HepG2 (cell line): ENCODE measurements around the gene GPR62. TPM values are rescaled to one million over a fixed set of nuclear protein-coding genes. Genes with fewer than 3 reads are reported as not detected.
A peak's percentile ranks its signal among the peaks of the same experiment; 100 is the strongest.

Experiments used
- DR1 ChIP-seq: sonication (generic); formaldehyde crosslinking; IDR thresholded peaks from 2 replicates; pipeline ENCODE4 v1.8.0; 2021; ENCODE audit warnings: mild to moderate bottlenecking, missing genetic modification reagents, inconsistent platforms
- ELF3 ChIP-seq: IDR thresholded peaks from 2 replicates; pipeline ENCODE4 v1.6.1; 2016; ENCODE audit warnings: missing genetic modification reagents, missing compliant biosample characterization
- GABPA ChIP-seq, 2 experiments: IDR thresholded peaks; 2 replicates each; pipeline ENCODE4 v1.6.1; 2011 to 2016; ENCODE audit warnings: low read depth in 2 of 2, low read length in 1 of 2, missing biosample characterization in 1 of 2, missing genetic modification characterization in 1 of 2
- HDAC2 ChIP-seq: sonication (generic); formaldehyde crosslinking; IDR thresholded peaks from 2 replicates; pipeline ENCODE4 v1.4.0; 2020; ENCODE audit warnings: missing genetic modification reagents
- KLF11 ChIP-seq: IDR thresholded peaks from 2 replicates; pipeline ENCODE4 v1.6.1; 2016; ENCODE audit warnings: missing compliant biosample characterization
- KLF6 ChIP-seq: IDR thresholded peaks from 2 replicates; pipeline ENCODE4 v1.8.0; 2016; ENCODE audit warnings: missing biosample characterization, missing genetic modification reagents
- NR1H2 ChIP-seq: sonication (generic); formaldehyde crosslinking; IDR thresholded peaks from 2 replicates; pipeline ENCODE4 v1.8.1; 2022; ENCODE audit warnings: low read depth, missing genetic modification reagents, borderline replicate concordance
- PRDM10 ChIP-seq: sonication (generic); formaldehyde crosslinking; IDR thresholded peaks from 2 replicates; pipeline ENCODE4 v1.4.0; 2020; ENCODE audit warnings: low read depth, missing genetic modification reagents
- SIX1 ChIP-seq: sonication (generic); formaldehyde crosslinking; IDR thresholded peaks from 2 replicates; pipeline ENCODE4 v1.4.0; 2020; ENCODE audit warnings: missing genetic modification reagents, borderline replicate concordance
- SMAD3 ChIP-seq: sonication (generic); formaldehyde crosslinking; IDR thresholded peaks from 2 replicates; pipeline ENCODE4 v1.4.0; 2020; ENCODE audit warnings: missing genetic modification reagents
- SOX5 ChIP-seq: IDR thresholded peaks from 2 replicates; pipeline ENCODE4 v1.6.1; 2016; ENCODE audit warnings: borderline replicate concordance
- STAG1 ChIP-seq: sonication (generic); formaldehyde crosslinking; IDR thresholded peaks from 2 replicates; pipeline ENCODE4 v1.4.0; 2020; ENCODE audit warnings: missing genetic modification reagents
- TEAD3 ChIP-seq: optimal IDR thresholded peaks from 2 replicates; pipeline ENCODE3; 2016; ENCODE audit warnings: borderline replicate concordance
- THAP11 ChIP-seq: IDR thresholded peaks from 2 replicates; pipeline ENCODE4 v1.6.1; 2016; ENCODE audit warnings: missing biosample characterization, missing genetic modification reagents
- TRAFD1 ChIP-seq: sonication (generic); formaldehyde crosslinking; IDR thresholded peaks from 2 replicates; pipeline ENCODE4 v1.5.1; 2020; ENCODE audit warnings: missing genetic modification reagents, mild to moderate bottlenecking, borderline replicate concordance
- U2AF1 ChIP-seq: fragments of 200-400 bp; formaldehyde crosslinking; optimal IDR thresholded peaks from 2 replicates; pipeline ENCODE3; 2017; ENCODE audit warnings: mild to moderate bottlenecking, low read depth, low read length
- ZFY ChIP-seq: sonication (generic); formaldehyde crosslinking; IDR thresholded peaks from 2 replicates; pipeline ENCODE4 v1.4.0; 2020; ENCODE audit warnings: missing genetic modification reagents
- ZIK1 ChIP-seq: sonication (generic); formaldehyde crosslinking; IDR thresholded peaks from 2 replicates; pipeline ENCODE4 v1.5.0; 2020; ENCODE audit warnings: mild to moderate bottlenecking, low read depth, missing genetic modification reagents, borderline replicate concordance
- ZNF333 ChIP-seq: sonication (generic); formaldehyde crosslinking; IDR thresholded peaks from 2 replicates; pipeline ENCODE4 v1.4.0; 2020; ENCODE audit warnings: mild to moderate bottlenecking, missing genetic modification reagents, borderline replicate concordance
- ZNF451 ChIP-seq: sonication (generic); formaldehyde crosslinking; IDR thresholded peaks from 2 replicates; pipeline ENCODE4 v1.5.0; 2020; ENCODE audit warnings: mild to moderate bottlenecking, missing genetic modification reagents
- ZNF614 ChIP-seq: IDR thresholded peaks from 2 replicates; pipeline ENCODE4 v1.6.1; 2018; ENCODE audit warnings: missing biosample characterization, missing genetic modification reagents, inconsistent platforms, borderline replicate concordance
- polyA plus RNA-seq, 8 experiments: library from polyadenylated mRNA; depleted of rRNA in 3 of 8; stranded (reverse) in 7 of 8; unstranded in 1 of 8; fragments of >200 nt; fragmentation: Illumina TruSeq in 4 of 8; extraction: Trizol in 4 of 8; gene quantifications; 2 replicates each; pipeline versions ENCODE4 v1.2.1 to v1.2.3, GENCODE V29; 2011 to 2016; ENCODE audit warnings: low read depth in 4 of 8, missing spikeins in 1 of 8, mixed read lengths in 1 of 8; ENCODE audit not compliant: insufficient read depth in 1 of 8
- total RNA-seq, 5 experiments: library from RNA; depleted of rRNA; stranded (reverse); fragments of >200 nt; fragmentation: Illumina TruSeq; extraction: Trizol; gene quantifications; 2 replicates each; pipeline ENCODE4 v1.2.3, GENCODE V29; 2016; ENCODE audit warnings: low read depth in 1 of 5
- TF ChIP-seq, protein P1 (sequence below): sonication (generic); formaldehyde crosslinking; IDR thresholded peaks from 2 replicates; pipeline ENCODE4 v1.4.0; 2020; ENCODE audit warnings: missing genetic modification reagents

Gene GPR62
- total and polyA plus RNA-seq, 2 of the 13 experiments (the other 11 are each of a cell fraction or from before 2014, with no cell fraction given): not detected

- TF ChIP-seq TEAD3 (CRISPR knock-in tag): peak; percentile 43
- TF ChIP-seq KLF6 (CRISPR knock-in tag): no peak
- TF ChIP-seq ZNF614 (CRISPR knock-in tag): peak; percentile 39; the same call in 1 of the 2 replicates
- no peak for TF ChIP-seq DR1 (CRISPR knock-in tag)
- TF ChIP-seq GABPA (IDR thresholded peaks at IDR 0.05; ENCODE audit: low read depth, low read length): no peak
- 0 out of 2 replicates have a peak, but pooled peaks have one; percentile 11 for TF ChIP-seq GABPA (CRISPR knock-in tag; IDR thresholded peaks at IDR 0.05; ENCODE audit: low read depth)
- TF ChIP-seq THAP11 (CRISPR knock-in tag): peak; percentile 48; the same call in 1 of the 2 replicates
- TF ChIP-seq ZFY (CRISPR knock-in tag): peak; percentile 36; the same call in 1 of the 2 replicates
- 0 out of 2 replicates have a peak, but pooled peaks have one; percentile 28 for TF ChIP-seq ZIK1 (CRISPR knock-in tag)
- TF ChIP-seq ELF3 (CRISPR knock-in tag): peak; percentile 31; the same call in 1 of the 2 replicates
- TF ChIP-seq U2AF1: no peak
- no peak for TF ChIP-seq TRAFD1 (CRISPR knock-in tag)
- TF ChIP-seq NR1H2 (CRISPR knock-in tag): no peak
- TF ChIP-seq SIX1: no peak
- TF ChIP-seq KLF11: 0 out of 2 replicates have a peak, but pooled peaks have one; percentile 34
- TF ChIP-seq HDAC2: peak; percentile 49; the same call in 1 of the 2 replicates
- 0 out of 2 replicates have a peak, but pooled peaks have one; percentile 9 for TF ChIP-seq SOX5 (CRISPR knock-in tag)
- no peak for TF ChIP-seq ZNF333 (CRISPR knock-in tag)
- TF ChIP-seq SMAD3 (CRISPR knock-in tag): peak; percentile 50; the same call in 1 of the 2 replicates
- TF ChIP-seq PRDM10 (CRISPR knock-in tag): no peak
- TF ChIP-seq, protein P1, sequence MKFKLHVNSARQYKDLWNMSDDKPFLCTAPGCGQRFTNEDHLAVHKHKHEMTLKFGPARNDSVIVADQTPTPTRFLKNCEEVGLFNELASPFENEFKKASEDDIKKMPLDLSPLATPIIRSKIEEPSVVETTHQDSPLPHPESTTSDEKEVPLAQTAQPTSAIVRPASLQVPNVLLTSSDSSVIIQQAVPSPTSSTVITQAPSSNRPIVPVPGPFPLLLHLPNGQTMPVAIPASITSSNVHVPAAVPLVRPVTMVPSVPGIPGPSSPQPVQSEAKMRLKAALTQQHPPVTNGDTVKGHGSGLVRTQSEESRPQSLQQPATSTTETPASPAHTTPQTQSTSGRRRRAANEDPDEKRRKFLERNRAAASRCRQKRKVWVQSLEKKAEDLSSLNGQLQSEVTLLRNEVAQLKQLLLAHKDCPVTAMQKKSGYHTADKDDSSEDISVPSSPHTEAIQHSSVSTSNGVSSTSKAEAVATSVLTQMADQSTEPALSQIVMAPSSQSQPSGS (CRISPR knock-in tag): peak; percentile 55; the same call in 1 of the 2 replicates
- peak; percentile 99 for TF ChIP-seq STAG1 (CRISPR knock-in tag)
- TF ChIP-seq ZNF451: peak; percentile 57; the same call in 1 of the 2 replicates
- TF ChIP-seq, all 625 proteins: peak for 108
Measured at GRCh38 chr3:52001443-52001974, 46.3 kb downstream of the GPR62 start (continued).
